ENCODE results near the gene ALMS1.

GRCh38 chr2:73594251-73594650 is 208.6 kb downstream of the ALMS1 start:
- TF ChIP-seq, protein P1, sequence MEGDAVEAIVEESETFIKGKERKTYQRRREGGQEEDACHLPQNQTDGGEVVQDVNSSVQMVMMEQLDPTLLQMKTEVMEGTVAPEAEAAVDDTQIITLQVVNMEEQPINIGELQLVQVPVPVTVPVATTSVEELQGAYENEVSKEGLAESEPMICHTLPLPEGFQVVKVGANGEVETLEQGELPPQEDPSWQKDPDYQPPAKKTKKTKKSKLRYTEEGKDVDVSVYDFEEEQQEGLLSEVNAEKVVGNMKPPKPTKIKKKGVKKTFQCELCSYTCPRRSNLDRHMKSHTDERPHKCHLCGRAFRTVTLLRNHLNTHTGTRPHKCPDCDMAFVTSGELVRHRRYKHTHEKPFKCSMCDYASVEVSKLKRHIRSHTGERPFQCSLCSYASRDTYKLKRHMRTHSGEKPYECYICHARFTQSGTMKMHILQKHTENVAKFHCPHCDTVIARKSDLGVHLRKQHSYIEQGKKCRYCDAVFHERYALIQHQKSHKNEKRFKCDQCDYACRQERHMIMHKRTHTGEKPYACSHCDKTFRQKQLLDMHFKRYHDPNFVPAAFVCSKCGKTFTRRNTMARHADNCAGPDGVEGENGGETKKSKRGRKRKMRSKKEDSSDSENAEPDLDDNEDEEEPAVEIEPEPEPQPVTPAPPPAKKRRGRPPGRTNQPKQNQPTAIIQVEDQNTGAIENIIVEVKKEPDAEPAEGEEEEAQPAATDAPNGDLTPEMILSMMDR (IDR thresholded peaks at IDR 0.05): no peak
- no peak for TF ChIP-seq POLR2A (IDR thresholded peaks at IDR 0.05)
- TF ChIP-seq POLR2AphosphoS5 (IDR thresholded peaks at IDR 0.05; ENCODE audit: insufficient read depth in 1 of 2, low read depth in 1 of 2): no peak
